Measurements from ENCODE around the gene CENPP.

CENPP gene

DNA sequence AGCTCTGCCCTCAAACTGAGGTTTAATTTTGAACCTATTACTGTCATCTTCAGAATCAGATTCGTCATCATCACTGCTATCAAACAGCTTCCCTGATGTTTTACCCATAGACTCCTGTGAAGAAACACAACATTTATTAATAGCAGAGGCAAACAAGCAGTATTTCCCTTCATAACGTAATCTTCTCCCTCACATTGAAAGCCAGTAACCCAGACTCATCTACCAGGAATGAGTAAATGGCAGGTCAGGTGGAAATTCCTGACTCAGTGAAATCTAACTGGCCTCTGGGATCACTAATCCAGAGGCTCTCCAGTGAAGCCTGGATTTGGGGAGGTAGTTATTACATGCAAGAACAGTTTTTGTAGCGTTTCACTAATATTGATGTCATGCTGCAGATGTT, 15.2 kb upstream of the CENPP start:
- Histone ChIP-seq H3K4me3 (ENCODE audit: insufficient read depth, low read length, poor library complexity, severe bottlenecking) (no peak overlapping the region), H3K27me3 (ENCODE audit: low read length) (no peaks in the 10 kb centered on the region), H3K9ac (ENCODE audit: low read length) (no peak overlapping the region), H2AFZ (ENCODE audit: low read depth, low read length, severe bottlenecking) (no peak overlapping the region), H3K9me3 (ENCODE audit: insufficient read depth, low read length) (no peaks in the 10 kb centered on the region), H4K20me1 (ENCODE audit: low read depth, low read length) (no peaks in the 10 kb centered on the region; the same call in 1 of the 2 replicates), H3K36me3 (ENCODE audit: low read length) (peaks cover 50% of the 10 kb centered on the region), H3K79me2 (ENCODE audit: insufficient read depth, low read length) (peaks cover 15% of the 10 kb centered on the region), H3K27ac (ENCODE audit: low read depth, low read length) (no peak overlapping the region), H3K9me2 (replicated peaks; ENCODE audit: insufficient read depth, low read length) (no peaks in the 10 kb centered on the region), H3K4me2 (ENCODE audit: low read depth, low read length, poor library complexity, severe bottlenecking) (no peak overlapping the region), H3F3A (ENCODE audit: insufficient read depth) (no peaks in the 10 kb centered on the region)
- no peak for TF ChIP-seq EZH2phosphoT487 (conservative IDR thresholded peaks at IDR 0.05; ENCODE audit: low read length)
- TF ChIP-seq, protein P1, sequence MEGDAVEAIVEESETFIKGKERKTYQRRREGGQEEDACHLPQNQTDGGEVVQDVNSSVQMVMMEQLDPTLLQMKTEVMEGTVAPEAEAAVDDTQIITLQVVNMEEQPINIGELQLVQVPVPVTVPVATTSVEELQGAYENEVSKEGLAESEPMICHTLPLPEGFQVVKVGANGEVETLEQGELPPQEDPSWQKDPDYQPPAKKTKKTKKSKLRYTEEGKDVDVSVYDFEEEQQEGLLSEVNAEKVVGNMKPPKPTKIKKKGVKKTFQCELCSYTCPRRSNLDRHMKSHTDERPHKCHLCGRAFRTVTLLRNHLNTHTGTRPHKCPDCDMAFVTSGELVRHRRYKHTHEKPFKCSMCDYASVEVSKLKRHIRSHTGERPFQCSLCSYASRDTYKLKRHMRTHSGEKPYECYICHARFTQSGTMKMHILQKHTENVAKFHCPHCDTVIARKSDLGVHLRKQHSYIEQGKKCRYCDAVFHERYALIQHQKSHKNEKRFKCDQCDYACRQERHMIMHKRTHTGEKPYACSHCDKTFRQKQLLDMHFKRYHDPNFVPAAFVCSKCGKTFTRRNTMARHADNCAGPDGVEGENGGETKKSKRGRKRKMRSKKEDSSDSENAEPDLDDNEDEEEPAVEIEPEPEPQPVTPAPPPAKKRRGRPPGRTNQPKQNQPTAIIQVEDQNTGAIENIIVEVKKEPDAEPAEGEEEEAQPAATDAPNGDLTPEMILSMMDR (IDR thresholded peaks at IDR 0.05; ENCODE audit: insufficient read depth, low read length, poor library complexity, severe bottlenecking) = no peak

DNA sequence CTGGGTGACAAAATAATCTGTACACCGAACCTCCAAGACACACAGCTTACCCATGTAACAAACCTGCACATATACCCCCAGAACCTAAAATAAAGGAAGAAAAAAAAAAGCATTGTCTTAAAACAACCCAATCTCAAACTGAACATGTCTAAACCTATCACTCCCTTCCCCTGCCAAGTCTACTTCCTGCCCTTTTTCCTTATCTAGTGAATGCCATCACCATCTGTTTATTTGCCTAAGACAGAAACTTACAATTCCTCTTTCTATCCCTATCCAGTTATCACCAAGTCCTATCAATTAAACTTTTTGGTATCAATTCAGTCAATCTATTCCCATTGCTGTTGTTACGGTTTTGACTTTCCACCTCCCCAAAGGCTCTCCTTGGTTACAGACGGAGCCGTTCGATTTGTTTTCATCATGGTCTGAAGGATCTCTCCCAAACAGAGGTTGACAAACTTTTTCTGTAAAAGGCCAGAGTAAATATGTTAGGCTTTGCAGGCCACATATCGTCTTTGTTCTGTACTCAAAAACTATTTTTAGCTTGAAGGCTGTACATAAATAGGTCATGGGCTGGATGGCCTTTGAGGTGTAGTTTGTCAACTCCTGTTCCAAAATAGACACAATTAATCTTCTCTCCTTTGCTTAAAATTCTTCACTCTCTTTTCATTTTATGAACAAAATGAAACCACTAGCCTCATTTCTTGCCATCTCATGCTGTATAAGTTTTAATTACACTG, 12.7 kb upstream of the CENPP start:
- no peak overlapping the region for H2AFZ ChIP-seq (ENCODE audit: low read depth, low read length, severe bottlenecking)
- H3K9me2 ChIP-seq (replicated peaks; ENCODE audit: insufficient read depth, low read length) = no peaks in the 10 kb centered on the region
- no peak overlapping the region for H3K9ac ChIP-seq (ENCODE audit: low read length)
- H3K36me3 ChIP-seq (ENCODE audit: low read length) = peaks cover 36% of the 10 kb centered on the region
- no peaks in the 10 kb centered on the region for H3K9me3 ChIP-seq (ENCODE audit: insufficient read depth, low read length)
- no peak overlapping the region for H3K4me3 ChIP-seq (ENCODE audit: insufficient read depth, low read length, poor library complexity, severe bottlenecking)
- H4K20me1 ChIP-seq (ENCODE audit: low read depth, low read length) = no peaks in the 10 kb centered on the region; the same call in 1 of the 2 replicates
- H3K4me2 ChIP-seq (ENCODE audit: low read depth, low read length, poor library complexity, severe bottlenecking) = no peak overlapping the region
- no peak overlapping the region for H3K27ac ChIP-seq (ENCODE audit: low read depth, low read length)
- no peaks in the 10 kb centered on the region for H3K27me3 ChIP-seq (ENCODE audit: low read length)
- H3F3A ChIP-seq (ENCODE audit: insufficient read depth) = no peaks in the 10 kb centered on the region
- TF ChIP-seq, protein P1 (IDR thresholded peaks at IDR 0.05; ENCODE audit: insufficient read depth, low read length, poor library complexity, severe bottlenecking) = no peak
- no peak for TF ChIP-seq EZH2phosphoT487 (conservative IDR thresholded peaks at IDR 0.05; ENCODE audit: low read length)
- peaks cover 15% of the 10 kb centered on the region for H3K79me2 ChIP-seq (ENCODE audit: insufficient read depth, low read length)

DNA sequence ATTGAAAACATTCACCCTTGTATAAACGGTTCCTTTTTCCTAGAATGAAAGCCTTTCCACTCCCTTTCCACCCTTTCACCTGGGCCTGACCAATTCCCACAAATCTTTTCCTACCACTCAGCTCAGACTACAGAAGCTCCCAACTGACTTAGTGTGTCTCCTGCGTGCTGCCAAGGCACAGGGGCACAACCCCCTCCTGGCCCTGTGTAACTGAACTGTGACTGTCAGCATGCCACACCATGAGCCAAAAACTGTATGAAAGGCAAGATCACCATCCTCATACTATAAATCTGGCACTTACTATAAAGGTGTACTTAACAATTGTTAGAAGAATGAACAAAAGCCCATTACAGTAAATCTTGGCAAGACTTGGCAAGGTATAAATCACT, 12.1 kb upstream of the CENPP start:
- no peak overlapping the region for H3K4me3 ChIP-seq (ENCODE audit: insufficient read depth, low read length, poor library complexity, severe bottlenecking)
- no peaks in the 10 kb centered on the region for H3K9me2 ChIP-seq (replicated peaks; ENCODE audit: insufficient read depth, low read length)
- H3K27me3 ChIP-seq (ENCODE audit: low read length) = no peaks in the 10 kb centered on the region
- H4K20me1 ChIP-seq (ENCODE audit: low read depth, low read length) = no peaks in the 10 kb centered on the region; the same call in 1 of the 2 replicates
- no peak overlapping the region for H2AFZ ChIP-seq (ENCODE audit: low read depth, low read length, severe bottlenecking)
- peaks cover 15% of the 10 kb centered on the region for H3K79me2 ChIP-seq (ENCODE audit: insufficient read depth, low read length)
- no peaks in the 10 kb centered on the region for H3K9me3 ChIP-seq (ENCODE audit: insufficient read depth, low read length)
- no peak overlapping the region for H3K27ac ChIP-seq (ENCODE audit: low read depth, low read length)
- peaks cover 39% of the 10 kb centered on the region for H3K36me3 ChIP-seq (ENCODE audit: low read length)
- H3F3A ChIP-seq (ENCODE audit: insufficient read depth) = no peaks in the 10 kb centered on the region
- H3K4me2 ChIP-seq (ENCODE audit: low read depth, low read length, poor library complexity, severe bottlenecking) = no peak overlapping the region
- no peak overlapping the region for H3K9ac ChIP-seq (ENCODE audit: low read length)
- TF ChIP-seq, protein P1 (IDR thresholded peaks at IDR 0.05; ENCODE audit: insufficient read depth, low read length, poor library complexity, severe bottlenecking) = no peak
- no peak for TF ChIP-seq EZH2phosphoT487 (conservative IDR thresholded peaks at IDR 0.05; ENCODE audit: low read length)
